Measurements from ENCODE around the gene PCGF2.

DNA sequence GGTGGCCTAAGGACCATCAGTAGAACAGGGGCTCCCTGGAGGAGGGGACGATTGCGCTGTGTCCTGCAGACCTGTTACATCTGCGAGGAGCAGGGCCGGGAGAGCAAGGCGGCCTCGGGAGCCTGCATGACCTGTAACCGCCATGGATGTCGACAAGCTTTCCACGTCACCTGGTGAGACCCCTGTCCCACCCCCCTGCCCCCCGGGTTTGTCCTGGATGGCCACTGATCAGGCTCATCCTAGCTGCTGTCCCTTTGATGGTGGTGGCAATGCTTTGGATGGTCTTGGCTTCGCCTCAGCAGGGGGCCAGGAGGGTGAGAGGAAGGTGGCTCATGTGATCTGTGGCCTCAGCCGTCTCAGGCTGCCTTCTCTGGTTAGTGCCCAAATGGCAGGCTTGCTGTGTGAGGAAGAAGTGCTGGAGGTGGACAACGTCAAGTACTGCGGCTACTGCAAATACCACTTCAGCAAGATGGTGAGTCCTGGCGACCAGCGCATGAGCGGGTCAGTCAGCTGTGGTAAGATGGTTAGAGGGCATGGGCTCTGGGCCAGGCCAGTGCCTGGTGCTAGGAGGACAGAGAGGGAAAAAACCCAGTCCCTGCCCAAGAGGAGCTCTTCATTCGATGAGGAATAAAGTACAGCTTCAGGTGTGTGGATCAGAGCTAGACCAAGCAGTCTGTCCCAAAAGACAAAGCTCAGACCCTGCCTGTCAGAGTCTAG lies 38.9 kb downstream of the PCGF2 start:
- TF ChIP-seq, protein P1, sequence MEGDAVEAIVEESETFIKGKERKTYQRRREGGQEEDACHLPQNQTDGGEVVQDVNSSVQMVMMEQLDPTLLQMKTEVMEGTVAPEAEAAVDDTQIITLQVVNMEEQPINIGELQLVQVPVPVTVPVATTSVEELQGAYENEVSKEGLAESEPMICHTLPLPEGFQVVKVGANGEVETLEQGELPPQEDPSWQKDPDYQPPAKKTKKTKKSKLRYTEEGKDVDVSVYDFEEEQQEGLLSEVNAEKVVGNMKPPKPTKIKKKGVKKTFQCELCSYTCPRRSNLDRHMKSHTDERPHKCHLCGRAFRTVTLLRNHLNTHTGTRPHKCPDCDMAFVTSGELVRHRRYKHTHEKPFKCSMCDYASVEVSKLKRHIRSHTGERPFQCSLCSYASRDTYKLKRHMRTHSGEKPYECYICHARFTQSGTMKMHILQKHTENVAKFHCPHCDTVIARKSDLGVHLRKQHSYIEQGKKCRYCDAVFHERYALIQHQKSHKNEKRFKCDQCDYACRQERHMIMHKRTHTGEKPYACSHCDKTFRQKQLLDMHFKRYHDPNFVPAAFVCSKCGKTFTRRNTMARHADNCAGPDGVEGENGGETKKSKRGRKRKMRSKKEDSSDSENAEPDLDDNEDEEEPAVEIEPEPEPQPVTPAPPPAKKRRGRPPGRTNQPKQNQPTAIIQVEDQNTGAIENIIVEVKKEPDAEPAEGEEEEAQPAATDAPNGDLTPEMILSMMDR (conservative IDR thresholded peaks at IDR 0.05 in 1 of 2, IDR thresholded peaks at IDR 0.05 in 1 of 2; ENCODE audit: extremely low read depth in 1 of 2, insufficient read depth in 1 of 2, low read depth in 1 of 2, low read length in 2 of 2) = no peak
- TF ChIP-seq EZH2 (IDR thresholded peaks at IDR 0.05; ENCODE audit: borderline replicate concordance, low read length) = no peak

Measured in mammary epithelial cell (primary cell).